SK-N-SH (cell line): ENCODE results near the gene COL15A1. TPM values are rescaled to one million over a fixed set of nuclear protein-coding genes. Genes with fewer than 3 reads are reported as not detected.

ENCODE experiments used
- CTCF ChIA-PET: fragments of 300-600, 350-600 bp; formaldehyde crosslinking; extraction: SDS; loops from one replicate; lab custom pipeline; 2021; lab: Yijun Ruan, JAX
- POLR2A ChIA-PET: fragments of 350-600 bp; sonication (Branson Sonifier 250); formaldehyde crosslinking; extraction: SDS; loops from one replicate; lab custom pipeline; 2020; ENCODE audit warnings: antibody characterized with exemption, inconsistent platforms; lab: Yijun Ruan, JAX
- DNase-seq: peaks from one replicate; pipeline ENCODE4 v3.0.0; 2012
- H2AFZ ChIP-seq: fragments of 200-600 bp; sonication (generic); 2 replicates; pipeline ENCODE4 v1.8.1; 2016; ENCODE audit warnings: antibody characterized with exemption, mild to moderate bottlenecking, low read depth
- H3F3A ChIP-seq: fragments of 200-600 bp; sonication (generic); replicated peaks from 2 replicates; pipeline ENCODE3; 2016; ENCODE audit warnings: antibody characterized with exemption, mild to moderate bottlenecking; ENCODE audit not compliant: insufficient read depth
- H3K27ac ChIP-seq, 2 experiments: fragments of 200-500 bp in 1 of 2; fragments of 200-600 bp in 1 of 2; sonication (Bioruptor generic) in 1 of 2; sonication (generic), shearing (Covaris generic) in 1 of 2; 2 replicates each; pipeline versions ENCODE4 v1.5.1 to v1.6.1; 2014 to 2016; ENCODE audit warnings: low read depth in 2 of 2, inconsistent platforms in 1 of 2, low read length in 1 of 2, mild to moderate bottlenecking in 1 of 2, mixed read lengths in 1 of 2
- H3K27me3 ChIP-seq: fragments of 200-600 bp; sonication (generic), shearing (Covaris generic); 2 replicates; pipeline ENCODE4 v1.6.1; 2016; ENCODE audit warnings: mixed run types; ENCODE audit not compliant: insufficient read depth
- H3K36me3 ChIP-seq, 2 experiments: fragments of 200-500 bp in 1 of 2; fragments of 200-600 bp in 1 of 2; sonication (Bioruptor generic) in 1 of 2; sonication (generic) in 1 of 2; replicated peaks in 1 of 2; 2 replicates each; pipeline versions ENCODE3 to v1.5.1; 2014 to 2016; ENCODE audit warnings: low read length in 1 of 2, mild to moderate bottlenecking in 1 of 2; ENCODE audit not compliant: insufficient read depth in 2 of 2, control insufficient read depth in 1 of 2
- H3K4me1 ChIP-seq, 2 experiments: fragments of 200-500 bp in 1 of 2; fragments of 200-600 bp in 1 of 2; sonication (Bioruptor generic) in 1 of 2; sonication (generic), shearing (Covaris generic) in 1 of 2; 2 replicates each; pipeline versions ENCODE4 v1.5.1 to v1.6.1; 2014 to 2016; ENCODE audit warnings: low read depth in 1 of 2, low read length in 1 of 2, mixed run types in 1 of 2; ENCODE audit not compliant: insufficient read depth in 2 of 2, control insufficient read depth in 1 of 2
- H3K4me2 ChIP-seq: fragments of 200-600 bp; sonication (generic), shearing (Covaris generic); 2 replicates; pipeline ENCODE4 v1.6.1; 2017; ENCODE audit warnings: mixed run types
- H3K4me3 ChIP-seq, 2 experiments: fragments of 200-500 bp in 1 of 2; fragments of 200-600 bp in 1 of 2; sonication (Bioruptor generic) in 1 of 2; sonication (generic), shearing (Covaris generic) in 1 of 2; 2 replicates each; pipeline versions ENCODE4 v1.5.1 to v1.8.1; 2014 to 2016; ENCODE audit warnings: low read depth in 2 of 2, inconsistent platforms in 1 of 2, low read length in 1 of 2, mild to moderate bottlenecking in 1 of 2, mixed read lengths in 1 of 2, moderate library complexity in 1 of 2
- H3K79me2 ChIP-seq: fragments of 200-600 bp; sonication (generic); 2 replicates; pipeline ENCODE4 v1.8.1; 2017; ENCODE audit warnings: mild to moderate bottlenecking; ENCODE audit not compliant: insufficient read depth
- H3K9ac ChIP-seq: fragments of 200-600 bp; sonication (generic); 2 replicates; pipeline ENCODE4 v1.6.1; 2017; ENCODE audit warnings: mixed run types
- H3K9me2 ChIP-seq: fragments of 200-600 bp; sonication (generic); 2 replicates; pipeline ENCODE4 v1.6.1; 2017; ENCODE audit warnings: mixed run types
- H3K9me3 ChIP-seq: fragments of 200-600 bp; sonication (generic); 2 replicates; pipeline ENCODE4 v1.6.1; 2017; ENCODE audit warnings: mixed run types, mild to moderate bottlenecking, moderate library complexity
- H4K20me1 ChIP-seq: fragments of 200-600 bp; sonication (generic); 2 replicates; pipeline ENCODE4 v1.6.1; 2017; ENCODE audit warnings: mild to moderate bottlenecking, mixed run types; ENCODE audit not compliant: insufficient read depth
- ELF1 ChIP-seq: IDR thresholded peaks from 2 replicates; pipeline ENCODE4 v1.4.0; 2012
- EP300 ChIP-seq, 2 experiments: IDR thresholded peaks; 2 replicates each; pipeline versions ENCODE4 v1.4.0 to v1.6.1; 2012; ENCODE audit warnings: borderline replicate concordance in 1 of 2, low read depth in 1 of 2, low read length in 1 of 2
- EZH2phosphoT487 ChIP-seq: fragments of 200-600 bp; sonication (generic); IDR thresholded peaks from 2 replicates; pipeline ENCODE4 v1.6.1; 2017; ENCODE audit warnings: low read depth, mixed run types, mild to moderate bottlenecking, antibody characterized with exemption, moderate library complexity, borderline replicate concordance
- GABPA ChIP-seq: IDR thresholded peaks from 2 replicates; pipeline ENCODE4 v1.4.0; 2012; ENCODE audit warnings: low read depth, mild to moderate bottlenecking
- GATA2 ChIP-seq: sonication (generic); formaldehyde crosslinking; IDR thresholded peaks from 2 replicates; pipeline ENCODE4 v1.5.0; 2020; ENCODE audit warnings: mild to moderate bottlenecking, missing genetic modification reagents
- MAX ChIP-seq: IDR thresholded peaks from 2 replicates; pipeline ENCODE4 v1.4.0; 2012; ENCODE audit warnings: low read depth
- MXI1 ChIP-seq: IDR thresholded peaks from 2 replicates; pipeline ENCODE4 v1.6.1; 2012; ENCODE audit warnings: mild to moderate bottlenecking, low read depth, low read length, improper control_type of control experiment
- NFIC ChIP-seq: IDR thresholded peaks from 2 replicates; pipeline ENCODE4 v1.4.0; 2012; ENCODE audit warnings: borderline replicate concordance
- NRF1 ChIP-seq: IDR thresholded peaks from 2 replicates; pipeline ENCODE4 v1.6.1; 2012; ENCODE audit warnings: low read depth, mild to moderate bottlenecking, low read length
- REST ChIP-seq: IDR thresholded peaks from 2 replicates; pipeline ENCODE4 v1.6.1; 2012; ENCODE audit warnings: mild to moderate bottlenecking, low read depth, low read length, moderate library complexity
- RFX5 ChIP-seq: IDR thresholded peaks from 2 replicates; pipeline ENCODE4 v1.6.1; 2012; ENCODE audit warnings: mild to moderate bottlenecking, improper control_type of control experiment, low read length
- SIN3A ChIP-seq: IDR thresholded peaks from 2 replicates; pipeline ENCODE4 v1.6.1; 2012; ENCODE audit warnings: low read depth, mild to moderate bottlenecking, low read length, moderate library complexity, borderline replicate concordance
- SMC3 ChIP-seq: IDR thresholded peaks from 2 replicates; pipeline ENCODE4 v1.6.1; 2012; ENCODE audit warnings: low read depth, low read length, improper control_type of control experiment
- TCF12 ChIP-seq: IDR thresholded peaks from 2 replicates; pipeline ENCODE4 v1.4.0; 2012
- TEAD4 ChIP-seq: IDR thresholded peaks from 2 replicates; pipeline ENCODE4 v1.4.0; 2012; ENCODE audit warnings: mild to moderate bottlenecking, borderline replicate concordance; ENCODE audit not compliant: insufficient read depth
- USF1 ChIP-seq: IDR thresholded peaks from 2 replicates; pipeline ENCODE4 v1.4.0; 2012; ENCODE audit warnings: low read depth, borderline replicate concordance
- USF2 ChIP-seq: fragments of 150-350 bp; IDR thresholded peaks from 2 replicates; pipeline ENCODE4 v1.6.1; 2017; ENCODE audit warnings: antibody characterized with exemption, low read length, low read depth, borderline replicate concordance
- YY1 ChIP-seq: IDR thresholded peaks from 2 replicates; pipeline ENCODE4 v1.4.0; 2012; ENCODE audit warnings: low read depth, mild to moderate bottlenecking
- ZBTB33 ChIP-seq: IDR thresholded peaks from 2 replicates; pipeline ENCODE4 v1.4.0; 2012; ENCODE audit warnings: low read depth, borderline replicate concordance
- WGBS: methylation state at CpG from one replicate; pipeline ENCODE4 v1.1.6; 2017; ENCODE audit warnings: low lambda C conversion rate; 5-methylcytosine and 5-hydroxymethylcytosine counted together
- polyA plus RNA-seq, 3 experiments: library from polyadenylated mRNA; depleted of rRNA; stranded (reverse); fragments of >200 nt; gene quantifications; 2 replicates each; pipeline ENCODE4 v1.2.3, GENCODE V29; 2012

Gene COL15A1
- polyA plus RNA-seq, 1 of the 3 experiments (the other 2 are of a cell fraction) = 0.84 TPM

- Histone ChIP-seq H3K9ac (no peak overlapping the region), H3K9me2 (no peaks in the 10 kb centered on the region), H3K36me3 (no peaks in the 10 kb centered on the region), H3K27me3 (peaks cover 31% of the 10 kb centered on the region), H2AFZ (no peak overlapping the region), H3K9me3 (no peaks in the 10 kb centered on the region), H3F3A (no peaks in the 10 kb centered on the region), H3K27ac (no peak overlapping the region), H3K4me1 (peaks cover 0 to 3% of the 10 kb centered on the region in 2 experiments; a peak in 1 of 4 replicates), H3K79me2 (no peaks in the 10 kb centered on the region), H4K20me1 (no peaks in the 10 kb centered on the region), H3K4me2 (no peak overlapping the region), H3K4me3 (no peak overlapping the region)
- TF ChIP-seq MXI1 (no peak), EP300 (IDR thresholded peaks at IDR 0.05; ENCODE audit: borderline replicate concordance in 1 of 2, low read depth in 1 of 2, low read length in 1 of 2) (no peak), TEAD4 (no peak), SIN3A (no peak), EZH2phosphoT487 (no peak), USF2 (no peak), REST (no peak), RFX5 (no peak), NRF1 (no peak), TCF12 (no peak), NFIC (no peak), SMC3 (no peak), ELF1 (no peak), MAX (no peak), GATA2 (no peak), GABPA (no peak), USF1 (no peak), ZBTB33 (no peak), YY1 (no peak)
- WGBS = 75% methylated on average over 8 of the region's 8 CpGs
- POLR2A ChIA-PET = no interaction called here
- CTCF ChIA-PET = no interaction called here
- DNase-seq = no peak
Observed at GRCh38 chr9:98941946-98942523, 1.7 kb upstream of the COL15A1 start.
